Hepatocyte (in vitro differentiated cells): ENCODE results near the gene SLC22A23. TPM values are rescaled to one million over a fixed set of nuclear protein-coding genes. Genes with fewer than 3 reads are reported as not detected.

ENCODE experiments used
- DNase-seq: peaks from one replicate; pipeline ENCODE4 v3.0.0-alpha.2; 2016; ENCODE audit warnings: low spot score
- H2AFZ ChIP-seq: fragments of 200-600 bp; sonication (generic); 2 replicates; pipeline ENCODE4 v1.6.0; 2016; ENCODE audit warnings: antibody characterized with exemption, mild to moderate bottlenecking
- H3K27ac ChIP-seq: fragments of 200-600 bp; sonication (generic); 2 replicates; pipeline ENCODE4 v1.5.1; 2016; ENCODE audit warnings: mild to moderate bottlenecking
- H3K27me3 ChIP-seq: fragments of 200-600 bp; sonication (generic); 2 replicates; pipeline ENCODE4 v1.6.1; 2016
- H3K36me3 ChIP-seq: fragments of 200-600 bp; sonication (generic); replicated peaks from 2 replicates; pipeline ENCODE4 v1.5.1; 2016; ENCODE audit warnings: low read depth; ENCODE audit not compliant: insufficient read depth
- H3K4me1 ChIP-seq: fragments of 200-600 bp; sonication (generic); 2 replicates; pipeline ENCODE4 v1.5.1; 2016; ENCODE audit warnings: mild to moderate bottlenecking, moderate library complexity; ENCODE audit not compliant: insufficient read depth
- H3K4me2 ChIP-seq: fragments of 200-600 bp; sonication (generic); 2 replicates; pipeline ENCODE4 v1.6.0; 2016
- H3K4me3 ChIP-seq: fragments of 200-600 bp; sonication (generic); 2 replicates; pipeline ENCODE4 v1.5.1; 2016; ENCODE audit warnings: mild to moderate bottlenecking
- H3K79me2 ChIP-seq: fragments of 200-600 bp; sonication (generic); 2 replicates; pipeline ENCODE4 v1.6.0; 2017; ENCODE audit warnings: mild to moderate bottlenecking
- H3K9me2 ChIP-seq: fragments of 200-600 bp; sonication (generic); replicated peaks from 2 replicates; pipeline ENCODE4 v1.6.0; 2017; ENCODE audit warnings: mild to moderate bottlenecking; ENCODE audit not compliant: insufficient read depth
- H3K9me3 ChIP-seq: fragments of 200-600 bp; sonication (generic); 2 replicates; pipeline ENCODE4 v1.5.1; 2016; ENCODE audit warnings: low read depth, mild to moderate bottlenecking
- H4K20me1 ChIP-seq: fragments of 200-600 bp; sonication (generic); 2 replicates; pipeline ENCODE4 v1.6.0; 2016; ENCODE audit warnings: mild to moderate bottlenecking; ENCODE audit not compliant: insufficient read depth, poor library complexity, severe bottlenecking
- CTCF ChIP-seq: fragments of 200-600 bp; sonication (generic); IDR thresholded peaks from 2 replicates; pipeline ENCODE4 v1.5.1; 2016; ENCODE audit warnings: antibody characterized with exemption, mild to moderate bottlenecking; ENCODE audit not compliant: poor library complexity
- EZH2 ChIP-seq: fragments of 200-600 bp; sonication (generic); IDR thresholded peaks from 2 replicates; pipeline ENCODE4 v1.6.1; 2016; ENCODE audit warnings: antibody characterized with exemption, mild to moderate bottlenecking, borderline replicate concordance
- EZH2phosphoT487 ChIP-seq: fragments of 200-600 bp; sonication (generic); IDR thresholded peaks from one replicate; pipeline ENCODE4 v1.6.1; 2018; ENCODE audit warnings: antibody characterized with exemption, mild to moderate bottlenecking, low read depth, moderate library complexity; ENCODE audit not compliant: unreplicated experiment, severe bottlenecking
- WGBS: methylation state at CpG from one replicate; pipeline ENCODE4 v1.1.6; 2016; ENCODE audit warnings: low lambda C conversion rate; ENCODE audit errors: missing lambda C conversion rate; 5-methylcytosine and 5-hydroxymethylcytosine counted together
- polyA plus RNA-seq: library from polyadenylated mRNA; unstranded; fragments of >200 nt; fragmentation: Nextera tagmentation; extraction: Ambion mirVana; gene quantifications from 2 replicates; pipeline ENCODE4 v1.2.1, GENCODE V29; 2016
- total RNA-seq: library from RNA; depleted of rRNA; stranded (reverse); fragments of >200 nt; gene quantifications from 2 replicates; pipeline ENCODE4 v1.2.3, GENCODE V29; 2014

The SLC22A23 gene
- total and polyA plus RNA-seq, 2 experiments from 2014 or later, result 14.3 to 14.8 TPM

GRCh38 chr6:3308106-3308505 is 148.7 kb downstream of the SLC22A23 start:
- 96% methylated on average over 10 of the region's 10 CpGs for WGBS

GRCh38 chr6:3307436-3307835 is 149.4 kb downstream of the SLC22A23 start:
- H4K20me1 ChIP-seq, result no peaks in the 10 kb centered on the region
- no peaks in the 10 kb centered on the region for H3K79me2 ChIP-seq
- H2AFZ ChIP-seq, result no peak overlapping the region
- no peak for DNase-seq
- H3K4me3 ChIP-seq, result no peak overlapping the region
- TF ChIP-seq EZH2 (no peak), EZH2phosphoT487 (no peak), CTCF (no peak)
- H3K27me3 ChIP-seq, result no peaks in the 10 kb centered on the region
- no peaks in the 10 kb centered on the region for H3K4me1 ChIP-seq
- H3K36me3 ChIP-seq, result no peaks in the 10 kb centered on the region
- no peaks in the 10 kb centered on the region for H3K9me2 ChIP-seq
- no peaks in the 10 kb centered on the region for H3K9me3 ChIP-seq
- H3K4me2 ChIP-seq, result no peak overlapping the region
- no peak overlapping the region for H3K27ac ChIP-seq
- WGBS, result 95% methylated on average over 12 of the region's 12 CpGs

More at GRCh38 chr6:3308106-3308505, 148.7 kb downstream of the SLC22A23 start:
- H3K4me2 ChIP-seq, result no peak overlapping the region
- DNase-seq, result no peak
- H4K20me1 ChIP-seq, result no peaks in the 10 kb centered on the region
- H2AFZ ChIP-seq, result no peak overlapping the region
- TF ChIP-seq EZH2phosphoT487 (no peak), CTCF (no peak), EZH2 (no peak)
- no peaks in the 10 kb centered on the region for H3K9me2 ChIP-seq
- no peaks in the 10 kb centered on the region for H3K79me2 ChIP-seq
- H3K9me3 ChIP-seq, result no peaks in the 10 kb centered on the region
- H3K27me3 ChIP-seq, result no peaks in the 10 kb centered on the region
- H3K27ac ChIP-seq, result no peak overlapping the region
- H3K36me3 ChIP-seq, result no peaks in the 10 kb centered on the region
- no peak overlapping the region for H3K4me3 ChIP-seq
- H3K4me1 ChIP-seq, result no peaks in the 10 kb centered on the region

- Histone ChIP-seq H3K27ac (no peak overlapping the region), H3K4me1 (no peaks in the 10 kb centered on the region), H3K9me3 (no peaks in the 10 kb centered on the region), H3K79me2 (no peaks in the 10 kb centered on the region), H4K20me1 (no peaks in the 10 kb centered on the region), H3K9me2 (no peaks in the 10 kb centered on the region), H3K36me3 (no peaks in the 10 kb centered on the region), H3K27me3 (no peaks in the 10 kb centered on the region), H3K4me3 (no peak overlapping the region), H2AFZ (no peak overlapping the region), H3K4me2 (no peak overlapping the region)
- 95% methylated on average over 10 of the region's 10 CpGs for WGBS
- no peak for DNase-seq
- TF ChIP-seq EZH2 (no peak), EZH2phosphoT487 (no peak), CTCF (no peak)
Measured at GRCh38 chr6:3306848-3307247, 150.0 kb downstream of the SLC22A23 start.

GRCh38 chr6:3305831-3306230 is 151.0 kb downstream of the SLC22A23 start:
- Histone ChIP-seq H3K9me2 (no peaks in the 10 kb centered on the region), H3K27me3 (no peaks in the 10 kb centered on the region), H2AFZ (no peak overlapping the region), H4K20me1 (no peaks in the 10 kb centered on the region), H3K27ac (no peak overlapping the region), H3K79me2 (no peaks in the 10 kb centered on the region), H3K4me2 (no peak overlapping the region), H3K36me3 (no peaks in the 10 kb centered on the region), H3K9me3 (no peaks in the 10 kb centered on the region), H3K4me3 (no peak overlapping the region), H3K4me1 (no peaks in the 10 kb centered on the region)
- 100% methylated on average over 3 of the region's 3 CpGs for WGBS
- TF ChIP-seq CTCF (no peak), EZH2phosphoT487 (no peak), EZH2 (no peak)
- no peak for DNase-seq
